Adrenal gland (tissue), 12 donors: ENCODE data around the gene ARHGEF3. TPM values are rescaled to one million over a fixed set of nuclear protein-coding genes. Genes with fewer than 3 reads are reported as not detected.
"Not testable (repeated sequence)": the region's sequence is repeated elsewhere in the genome, so short reads cannot be mapped to it uniquely, and the experiment has no call there.

Source experiments
- DNase-seq, 7 donors: peaks; one replicate each; pipeline ENCODE4 v3.0.0-alpha.2; 2019 to 2020
- H3K27ac ChIP-seq, 5 donors: fragments of 200-600 bp; sonication (generic) in 4 of 5; 1 replicate in 3 of 5; 2 replicates in 2 of 5; pipeline versions ENCODE4 v1.5.1 to v1.8.0; 2016 to 2020; ENCODE audit warnings: mild to moderate bottlenecking in 1 of 5
- H3K27me3 ChIP-seq: fragments of 200-600 bp; 2 replicates; pipeline ENCODE4 v1.8.0; 2021
- H3K36me3 ChIP-seq, 2 donors: fragments of 200-600 bp; replicated peaks in 1 of 2; 1 replicate in 1 of 2; 2 replicates in 1 of 2; pipeline versions ENCODE4 v1.5.1 to v1.8.0; 2018 to 2022
- H3K4me1 ChIP-seq, 2 donors: fragments of 200-600 bp; replicated peaks in 1 of 2; 1 replicate in 1 of 2; 2 replicates in 1 of 2; pipeline versions ENCODE4 v1.5.1 to v1.8.0; 2018 to 2021
- H3K4me3 ChIP-seq, 4 donors: fragments of 200-600 bp; sonication (generic) in 3 of 4; one replicate each; pipeline ENCODE4 v1.5.1; 2016 to 2018
- H3K9me3 ChIP-seq, 3 donors: fragments of 200-600 bp; sonication (generic) in 1 of 3; replicated peaks in 1 of 3; 1 replicate in 2 of 3; 2 replicates in 1 of 3; pipeline versions ENCODE4 v1.5.1 to v1.8.0; 2016 to 2021
- POLR2A ChIP-seq, 2 donors: fragments of 450-650 bp; IDR thresholded peaks; one replicate each; pipeline ENCODE4 v1.6.1; 2017; ENCODE audit warnings: antibody characterized with exemption in 2 of 2, mild to moderate bottlenecking in 2 of 2, moderate library complexity in 1 of 2
- WGBS, 4 donors: extraction: QIAGEN DNeasy Blood & Tissue Kit in 2 of 4; methylation state at CpG; one replicate each; pipeline versions ENCODE4 v1.1.5 to v1.1.7; 2013 to 2017; 5-methylcytosine and 5-hydroxymethylcytosine counted together
- intact Hi-C, 2 donors: fragments of 100-400 bp; cut with DNase I; formaldehyde crosslinking; loops; one replicate each; pipeline versions ENCODE4 v1.14.1 to v1.15.0; 2022 to 2023
- polyA plus RNA-seq, 3 donors: library from polyadenylated mRNA; stranded (reverse); fragments of 200-250 nt in 2 of 3; fragments of 350-450 nt in 1 of 3; fragmentation: Illumina TruSeq in 1 of 3; extraction: RNeasy Lipid Tissue Mini Kit (QIAGEN cat#74804) in 1 of 3; gene quantifications; one replicate each; pipeline ENCODE4 v1.2.3, GENCODE V29; 2013 to 2014
- total RNA-seq, 9 donors: library from RNA; depleted of rRNA in 4 of 9; stranded (reverse); fragments of >200 nt in 4 of 9; fragments of 120-200 nt in 1 of 9; fragmentation: NEBNext Ultra II Directional in 1 of 9; extraction: Animal tissue kit (Norgen Biotek cat#: 25700) in 1 of 9; gene quantifications; one replicate each; pipeline versions ENCODE4 v1.1.0 to v1.2.4, GENCODE V29; 2013 to 2023
- TF ChIP-seq, protein P1 (sequence below), 6 experiments: fragments of 450-650 bp in 4 of 6; fragments of 200-600 bp in 2 of 6; sonication (generic) in 1 of 6; IDR thresholded peaks; 1 replicate in 5 of 6; 2 replicates in 1 of 6; pipeline versions ENCODE4 v1.5.1 to v1.8.0; 2016 to 2021; ENCODE audit warnings: antibody characterized with exemption in 6 of 6, mild to moderate bottlenecking in 2 of 6, moderate library complexity in 1 of 6
- donor health status: healthy with polysubstance abuse.
- donor health status: Bipolar disorder and iron deficiency.
- donor health status: DM: yes; HTN: yes; CAD: no.
- donor health status: DM: no; HTN: no; CAD: no.
- donor health status: DM: no; HTN: no; CAD: no.
- donor health status: DM: yes; HTN: yes; CAD: no.

Gene ARHGEF3
- total and polyA plus RNA-seq, 12 donors = 26.6 to 122 (median 61.7) TPM

DNA sequence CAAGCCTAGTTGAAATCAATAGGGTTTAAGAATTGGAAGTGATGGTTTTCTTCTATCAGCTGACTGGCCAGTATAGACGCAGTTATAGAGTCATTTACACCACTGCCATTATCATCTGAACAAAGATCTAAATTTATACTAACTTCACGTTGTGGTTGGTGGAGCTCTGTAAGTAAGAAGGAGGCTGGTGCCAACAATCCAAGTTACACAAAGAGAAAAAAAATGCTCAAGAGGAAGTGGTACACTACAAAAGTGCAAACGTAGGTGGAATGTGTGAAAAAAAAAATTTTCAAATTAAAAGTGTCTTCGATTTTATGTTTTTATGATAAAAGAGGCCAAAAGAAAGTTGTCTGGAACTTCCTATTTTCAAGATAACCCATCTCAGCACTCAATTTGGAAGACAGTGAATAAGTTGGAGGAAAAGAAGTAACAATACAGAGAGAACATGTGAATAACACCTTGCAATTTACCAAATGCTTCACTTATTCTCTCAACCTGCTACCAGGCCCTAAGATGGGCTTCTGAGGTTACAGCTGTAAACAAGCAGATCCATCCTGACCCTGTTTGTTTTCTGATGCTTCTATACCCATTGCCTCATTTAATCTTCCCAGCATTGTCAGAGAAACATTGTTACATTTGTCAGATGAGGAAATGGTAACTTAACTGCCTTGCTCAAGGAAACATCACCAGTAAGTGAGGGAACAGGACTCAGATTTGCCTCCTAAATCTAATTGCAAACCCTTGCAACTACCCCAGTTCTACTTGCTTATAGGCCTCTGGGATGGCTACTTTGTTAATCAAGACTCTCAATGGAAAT lies 106.7 kb downstream of the ARHGEF3 start:
- intact Hi-C loops = no loop called here

DNA sequence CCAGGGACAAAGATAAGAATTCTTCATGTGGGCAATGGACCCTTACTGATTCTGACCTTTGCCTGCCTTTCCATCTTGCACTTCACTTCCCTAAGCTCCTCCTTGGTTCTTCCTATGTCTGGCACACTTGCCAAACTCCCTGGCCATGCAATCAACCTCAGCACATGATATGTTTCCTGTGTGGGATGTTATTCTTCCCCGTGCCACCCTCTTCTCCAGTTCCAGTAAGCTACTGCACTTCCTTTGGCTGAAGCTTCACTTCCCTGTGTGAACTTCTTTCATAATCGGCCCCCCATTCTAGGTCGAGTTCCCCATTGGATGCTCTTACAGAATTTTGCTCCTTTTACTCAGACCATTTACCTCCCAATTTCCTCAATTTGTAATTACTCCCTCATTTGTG lies 108.0 kb downstream of the ARHGEF3 start:
- peak in 6 of 7 donors; percentile 29 to 67 (median 54) for DNase-seq
- H3K36me3 ChIP-seq = no peaks in the 10 kb centered on the region
- H3K4me3 ChIP-seq = no peak overlapping the region
- H3K27me3 ChIP-seq = no peaks in the 10 kb centered on the region
- no peaks in the 10 kb centered on the region for H3K9me3 ChIP-seq
- peak overlapping the region in 1 of 5 donors; percentile 16 for H3K27ac ChIP-seq
- intact Hi-C loops = no loop called here
- H3K4me1 ChIP-seq = no peaks in the 10 kb centered on the region
- TF ChIP-seq, protein P1, sequence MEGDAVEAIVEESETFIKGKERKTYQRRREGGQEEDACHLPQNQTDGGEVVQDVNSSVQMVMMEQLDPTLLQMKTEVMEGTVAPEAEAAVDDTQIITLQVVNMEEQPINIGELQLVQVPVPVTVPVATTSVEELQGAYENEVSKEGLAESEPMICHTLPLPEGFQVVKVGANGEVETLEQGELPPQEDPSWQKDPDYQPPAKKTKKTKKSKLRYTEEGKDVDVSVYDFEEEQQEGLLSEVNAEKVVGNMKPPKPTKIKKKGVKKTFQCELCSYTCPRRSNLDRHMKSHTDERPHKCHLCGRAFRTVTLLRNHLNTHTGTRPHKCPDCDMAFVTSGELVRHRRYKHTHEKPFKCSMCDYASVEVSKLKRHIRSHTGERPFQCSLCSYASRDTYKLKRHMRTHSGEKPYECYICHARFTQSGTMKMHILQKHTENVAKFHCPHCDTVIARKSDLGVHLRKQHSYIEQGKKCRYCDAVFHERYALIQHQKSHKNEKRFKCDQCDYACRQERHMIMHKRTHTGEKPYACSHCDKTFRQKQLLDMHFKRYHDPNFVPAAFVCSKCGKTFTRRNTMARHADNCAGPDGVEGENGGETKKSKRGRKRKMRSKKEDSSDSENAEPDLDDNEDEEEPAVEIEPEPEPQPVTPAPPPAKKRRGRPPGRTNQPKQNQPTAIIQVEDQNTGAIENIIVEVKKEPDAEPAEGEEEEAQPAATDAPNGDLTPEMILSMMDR (IDR thresholded peaks at IDR 0.05) = no peak
- TF ChIP-seq POLR2A (IDR thresholded peaks at IDR 0.05) = no peak
- 53 to 71% (median 57%) methylated on average over 3 of the region's 3 CpGs for WGBS, 4 donors

More for the DNA sequence above, 106.7 kb downstream of the ARHGEF3 start:
- 55 to 60% (median 60%) methylated on average over 4 of the region's 4 CpGs for WGBS, 4 donors
- DNase-seq = no peak
- Histone ChIP-seq H3K36me3 (no peaks in the 10 kb centered on the region), H3K4me1 (no peaks in the 10 kb centered on the region), H3K27me3 (no peaks in the 10 kb centered on the region), H3K27ac (peak overlapping the region in 1 of 5 donors; percentile 32), H3K4me3 (no peak overlapping the region), H3K9me3 (no peaks in the 10 kb centered on the region)
- TF ChIP-seq POLR2A (IDR thresholded peaks at IDR 0.05) = no peak
- TF ChIP-seq, protein P1 (IDR thresholded peaks at IDR 0.05) = no peak

DNA sequence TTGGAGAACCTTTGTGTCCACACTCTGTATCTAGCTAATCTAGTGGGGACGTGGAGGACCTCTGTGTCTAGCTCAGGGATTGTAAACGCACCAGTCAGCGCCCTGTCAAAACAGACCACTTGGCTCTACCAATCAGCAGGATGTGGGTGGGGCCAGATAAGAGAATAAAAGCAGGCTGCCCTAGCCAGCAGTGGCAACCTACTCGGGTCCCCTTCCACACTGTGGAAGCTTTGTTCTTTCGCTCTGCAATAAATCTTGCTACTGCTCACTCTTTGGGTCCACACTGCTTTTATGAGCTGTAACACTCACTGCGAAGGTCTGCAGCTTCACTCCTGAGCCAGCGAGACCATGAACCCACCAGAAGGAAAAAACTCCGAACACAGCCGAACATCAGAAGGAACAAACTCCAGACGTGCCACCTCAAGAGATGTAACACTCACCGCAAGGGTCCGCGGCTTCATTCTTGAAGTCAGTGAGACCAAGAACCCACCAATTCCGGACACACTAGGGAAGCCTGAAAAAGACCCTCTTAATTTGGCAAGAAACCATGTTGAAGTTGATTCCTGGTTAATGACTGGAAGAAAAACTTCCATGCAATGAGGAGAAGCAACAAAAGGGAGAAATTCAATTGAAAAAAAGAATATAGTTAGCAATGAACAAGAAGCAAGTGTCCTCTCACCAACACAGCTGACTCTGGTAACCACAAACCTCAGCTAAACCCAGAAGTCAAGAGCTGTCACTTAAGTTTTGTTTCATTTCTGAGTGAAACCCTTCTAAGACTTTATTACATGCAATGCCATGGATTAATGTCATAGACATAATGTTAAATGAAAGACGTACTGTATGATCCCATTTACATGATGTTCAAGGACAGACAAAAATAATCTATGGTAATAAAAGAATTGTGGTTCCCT lies 109.0 kb downstream of the ARHGEF3 start:
- H3K4me3 ChIP-seq, H3K36me3 ChIP-seq, intact Hi-C loops, H3K27ac ChIP-seq, H3K9me3 ChIP-seq, H3K4me1 ChIP-seq, DNase-seq, H3K27me3 ChIP-seq: not testable (repeated sequence)
- 67 to 84% (median 80%) methylated on average over 13 to 15 of the region's 15 CpGs for WGBS, 4 donors

DNA sequence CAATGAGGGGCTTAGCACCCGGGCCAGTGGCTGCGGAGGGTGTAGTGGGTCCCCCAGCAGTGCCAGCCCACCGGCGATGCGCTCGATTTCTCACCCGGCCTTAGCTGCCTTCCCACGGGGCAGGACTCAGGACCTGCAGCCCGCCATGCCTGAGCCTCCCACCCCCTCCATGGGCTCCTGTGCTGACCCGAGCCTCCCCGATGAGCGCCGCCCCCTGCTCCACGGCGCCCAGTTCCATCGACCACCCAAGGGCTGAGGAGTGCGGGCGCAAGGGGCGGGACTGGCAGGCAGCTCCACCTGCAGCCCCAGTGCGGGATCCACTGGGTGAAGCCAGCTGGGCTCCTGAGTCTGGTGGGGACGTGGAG lies 109.8 kb downstream of the ARHGEF3 start:
- H3K27me3 ChIP-seq, intact Hi-C loops, H3K27ac ChIP-seq, H3K4me3 ChIP-seq, H3K9me3 ChIP-seq, DNase-seq, H3K36me3 ChIP-seq, H3K4me1 ChIP-seq: not testable (repeated sequence)
- 91 to 100% (median 96%) methylated on average over 6 to 20 of the region's 21 CpGs for WGBS, 4 donors
